GM19239 (cell line): ENCODE results near the gene HNRNPC.
"Not testable (repeated sequence)": the region's sequence is repeated elsewhere in the genome, so short reads cannot be mapped to it uniquely, and the experiment has no call there.

ENCODE experiments used
- DNase-seq: peaks from one replicate; pipeline ENCODE4 v3.0.0; 2011; ENCODE audit warnings: low spot score; ENCODE audit not compliant: insufficient read length
- FAIRE-seq: peaks from 2 replicates; lab custom pipeline; 2011; peaks lifted over from hg19 to GRCh38; lab: Jason Lieb, UNC

Gene HNRNPC

DNA sequence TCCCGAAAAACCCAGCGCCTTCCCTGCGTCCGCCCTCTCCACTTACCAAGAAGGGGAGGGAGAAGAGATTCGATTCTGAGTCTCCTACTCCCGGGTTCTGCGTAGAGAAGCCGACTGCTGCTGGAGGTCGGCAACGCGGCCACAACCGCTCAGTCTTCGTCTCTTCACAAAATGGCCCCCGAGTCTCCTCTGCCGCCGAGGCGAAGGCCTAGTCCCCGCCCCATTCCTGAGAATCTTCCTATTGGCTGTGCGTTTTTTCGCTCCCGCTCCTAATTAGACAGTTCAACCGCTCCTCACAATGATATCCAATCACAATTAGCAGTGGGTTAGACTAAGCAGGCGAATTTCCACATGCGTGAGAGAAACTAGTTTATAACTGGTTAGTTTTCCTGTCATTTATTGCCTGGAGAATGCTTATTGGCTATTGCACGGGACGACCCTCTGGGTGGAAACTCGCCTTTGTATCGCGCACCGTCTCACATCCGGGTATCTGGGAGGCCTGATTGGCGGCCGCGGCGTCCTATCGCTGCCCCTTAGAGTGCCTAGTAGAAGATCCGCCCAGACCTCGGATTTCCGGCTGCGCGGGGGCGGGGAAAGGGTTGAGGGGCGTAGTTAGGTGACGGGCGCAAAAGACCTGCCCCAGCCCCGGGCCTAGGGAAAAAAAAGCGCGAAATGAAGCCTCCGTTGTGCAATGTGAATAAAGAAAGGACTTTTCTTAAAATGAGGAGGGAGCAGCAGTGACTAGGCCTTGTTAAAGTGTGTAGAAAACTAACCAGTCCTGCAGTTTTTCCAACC is at the start of gene HNRNPC:
Gene HNRNPC, minus strand, starts transcription at position 191 of the 795 bp plus-strand sequence. CDS start 35,249 bp downstream, outside the sequence.
- peak; percentile 98 for FAIRE-seq
- DNase-seq = peak; percentile 83

DNA sequence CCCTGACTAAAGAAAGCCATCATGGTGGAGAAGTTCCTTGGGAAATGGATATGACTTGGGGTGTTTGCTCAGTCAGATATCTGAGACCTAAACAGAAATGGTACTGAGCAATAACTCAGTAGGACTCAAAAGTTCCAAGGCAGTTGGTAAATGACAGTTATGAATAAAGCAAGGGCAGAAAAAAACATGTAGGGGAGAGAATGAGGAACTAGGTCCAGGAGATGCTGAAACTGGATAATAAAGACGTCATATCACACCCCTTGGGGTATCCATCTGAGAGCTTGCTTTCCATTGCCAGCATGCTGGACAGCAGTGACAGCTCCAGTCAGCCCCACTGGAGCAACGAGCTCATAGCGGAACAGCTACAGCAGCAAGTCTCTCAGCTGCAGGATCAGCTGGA is 48.2 kb upstream of the HNRNPC start:
- FAIRE-seq = no peak

DNA sequence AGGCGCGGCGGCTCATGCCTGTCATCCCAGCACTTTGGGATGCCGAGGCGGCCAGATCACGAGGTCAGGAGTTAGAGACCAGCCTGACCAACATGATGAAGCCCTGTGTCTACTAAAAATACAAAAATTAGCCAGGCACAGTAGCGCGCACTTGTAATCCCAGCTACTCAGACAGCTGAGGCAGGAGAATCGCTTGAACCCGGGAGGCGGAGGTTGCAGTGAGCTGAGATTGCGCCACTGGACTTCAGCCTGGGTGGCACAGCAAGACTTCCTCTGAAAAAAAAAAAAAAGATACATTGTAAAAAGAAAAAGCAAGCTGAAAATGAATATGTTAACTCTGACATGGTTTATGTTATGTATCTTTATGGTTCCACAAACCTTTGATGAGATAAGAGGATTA is 44.3 kb upstream of the HNRNPC start:
- DNase-seq (no peak), FAIRE-seq (no peak)

More for the DNA sequence above, 48.2 kb upstream of the HNRNPC start:
- no peak for DNase-seq

- FAIRE-seq (no peak), DNase-seq (no peak)
Observed at GRCh38 chr14:21311614-21312013, 42.4 kb upstream of the HNRNPC start.

GRCh38 chr14:21309956-21310355 is 40.7 kb upstream of the HNRNPC start:
- DNase-seq = no peak
- FAIRE-seq = no peak

- DNase-seq (no peak), FAIRE-seq (no peak)
Observed at GRCh38 chr14:21309238-21309636, 40.0 kb upstream of the HNRNPC start.

GRCh38 chr14:21308479-21309237 is 39.4 kb upstream of the HNRNPC start:
- FAIRE-seq = peak; percentile 95
- DNase-seq = peak; percentile 42

- no peak for FAIRE-seq
Observed at GRCh38 chr14:21308132-21308478, 38.9 kb upstream of the HNRNPC start.

DNA sequence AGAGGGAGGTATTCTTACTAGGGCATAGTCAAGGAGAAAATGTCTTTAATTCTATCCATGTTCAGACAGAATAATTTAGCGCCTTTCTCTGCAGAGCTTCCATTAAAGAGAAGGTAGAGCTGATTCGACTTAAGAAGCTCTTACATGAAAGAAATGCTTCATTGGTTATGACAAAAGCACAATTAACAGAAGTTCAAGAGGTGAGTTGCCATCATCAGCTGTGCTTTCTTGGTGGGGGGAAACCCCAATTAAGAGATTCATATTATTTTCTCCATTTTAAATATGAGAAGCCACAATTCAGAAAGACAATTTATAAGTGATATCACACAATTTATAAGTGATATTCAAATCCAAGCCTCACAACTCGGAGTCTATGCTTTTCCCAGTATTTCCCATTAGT is 38.4 kb upstream of the HNRNPC start:
- no peak for DNase-seq
- FAIRE-seq = no peak

More at GRCh38 chr14:21308132-21308478, 38.9 kb upstream of the HNRNPC start:
- DNase-seq = no peak

GRCh38 chr14:21302836-21303140 is 33.5 kb upstream of the HNRNPC start:
- DNase-seq, FAIRE-seq: not testable (repeated sequence)

DNA sequence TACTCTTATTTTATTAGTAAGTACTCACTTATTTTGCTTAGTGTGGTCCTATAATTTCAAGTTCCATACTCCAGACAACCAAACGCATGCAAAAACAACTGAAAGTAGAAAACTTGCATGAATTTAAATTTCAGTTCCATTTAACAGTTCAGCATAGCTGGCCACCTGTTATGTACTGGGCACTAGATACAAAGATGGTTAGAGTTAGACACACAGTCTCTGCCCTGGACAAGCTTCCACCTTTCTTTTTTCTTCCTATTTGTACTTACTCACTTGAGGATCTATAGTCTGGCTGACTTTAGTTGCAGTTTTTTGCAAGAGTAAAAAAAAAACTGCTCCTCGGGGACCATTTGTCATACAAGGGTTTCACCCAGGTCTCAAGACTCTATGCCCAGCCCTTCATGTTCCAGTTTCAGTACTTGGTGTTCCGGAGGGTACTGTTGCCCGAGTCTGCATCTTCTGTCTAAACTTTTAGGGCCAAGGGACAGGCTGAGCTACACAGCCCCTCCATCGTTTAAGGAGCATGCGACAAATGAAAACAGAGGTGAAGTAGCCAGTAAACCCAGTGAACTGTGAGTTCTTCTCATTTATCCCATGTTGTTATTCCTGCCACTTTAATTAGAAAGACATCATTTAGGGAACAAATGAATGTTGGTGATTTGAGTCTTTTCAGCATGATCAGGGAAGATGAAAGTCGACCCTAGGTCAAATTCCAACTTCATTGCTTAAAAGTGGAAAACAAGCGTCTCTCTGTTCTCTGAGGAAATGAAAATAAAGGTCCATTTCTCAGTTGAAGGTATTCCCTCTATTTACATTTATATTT is 33.0 kb upstream of the HNRNPC start:
- DNase-seq = no peak

GRCh38 chr14:21300892-21301291 is 31.6 kb upstream of the HNRNPC start:
- DNase-seq = no peak
- FAIRE-seq = no peak

More for the DNA sequence above, 33.0 kb upstream of the HNRNPC start:
- no peak for FAIRE-seq

DNA sequence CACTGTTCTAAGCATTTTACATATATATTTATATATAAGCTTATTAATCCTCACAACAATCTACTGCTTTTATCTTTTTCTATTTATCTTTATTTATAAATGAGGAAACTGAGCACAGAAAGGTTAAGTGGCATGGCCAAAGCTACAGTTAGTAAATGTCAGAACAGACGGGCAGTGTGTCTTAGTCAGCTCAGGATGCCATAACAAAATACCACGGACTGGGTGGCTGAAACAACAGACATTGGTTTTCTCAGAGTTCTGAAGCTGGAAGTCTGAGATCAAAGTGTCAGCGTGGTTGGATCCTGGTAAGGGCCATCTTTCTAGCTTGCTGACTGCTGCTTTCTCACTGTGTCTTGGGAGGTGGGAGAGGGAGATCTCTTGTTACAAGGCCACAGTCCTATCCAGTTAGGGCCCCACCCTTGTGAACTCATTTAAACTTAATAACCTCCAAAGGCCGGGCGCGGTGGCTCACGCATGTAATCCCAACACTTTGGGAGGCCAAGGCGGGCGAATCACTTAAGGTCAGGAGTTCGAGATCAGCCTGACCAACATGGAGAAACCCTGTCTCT is 30.4 kb upstream of the HNRNPC start:
- DNase-seq (no peak), FAIRE-seq (no peak)

- DNase-seq (no peak), FAIRE-seq (no peak)
Observed at GRCh38 chr14:21298358-21298757, 29.1 kb upstream of the HNRNPC start.

DNA sequence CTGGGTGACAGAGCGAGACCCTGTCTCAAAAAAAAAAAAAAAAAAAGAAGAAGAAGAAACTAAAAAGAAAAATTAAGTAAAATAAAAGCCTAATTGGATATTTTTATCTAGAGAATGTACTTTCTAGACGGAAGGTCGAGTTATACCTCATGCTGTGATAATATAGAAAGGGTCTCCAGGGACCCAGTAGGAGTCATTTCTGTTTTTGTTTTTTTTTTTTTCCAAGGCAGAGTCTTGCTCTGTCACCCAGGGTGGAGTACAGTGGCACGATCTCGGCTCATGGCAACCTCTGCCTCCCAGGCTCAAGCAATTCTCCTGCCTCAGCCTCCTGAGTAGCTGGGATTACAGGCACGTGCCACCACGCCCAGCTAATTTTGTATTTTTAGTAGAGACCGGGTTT is 24.8 kb upstream of the HNRNPC start:
- not testable (repeated sequence) for DNase-seq, FAIRE-seq

GRCh38 chr14:21287168-21287567 is 17.9 kb upstream of the HNRNPC start:
- DNase-seq (no peak), FAIRE-seq (no peak)

DNA sequence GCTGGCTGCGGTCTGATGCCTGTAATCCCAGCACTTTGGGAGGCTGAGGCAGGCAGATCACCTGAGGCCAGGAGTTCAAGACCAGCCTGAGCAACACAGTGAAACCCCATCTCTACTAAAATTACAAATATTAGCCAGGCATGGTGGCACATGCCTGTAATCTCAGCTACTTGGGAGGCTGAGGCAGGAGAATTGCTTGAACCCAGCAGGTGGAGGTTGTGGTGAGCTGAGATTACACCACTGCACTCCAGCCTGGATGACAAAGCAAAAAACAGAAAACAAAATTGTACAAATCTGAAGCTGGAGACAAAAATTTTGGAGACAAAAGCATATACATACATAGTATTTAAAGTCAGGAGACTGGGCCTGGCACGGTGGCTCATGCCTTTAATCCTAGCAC is 17.3 kb upstream of the HNRNPC start:
- FAIRE-seq, DNase-seq: not testable (repeated sequence)

GRCh38 chr14:21281917-21282316 is 12.7 kb upstream of the HNRNPC start:
- DNase-seq, FAIRE-seq: not testable (repeated sequence)

- DNase-seq (no peak), FAIRE-seq (no peak)
Observed at GRCh38 chr14:21279783-21280182, 10.5 kb upstream of the HNRNPC start, which contains the start of gene RPGRIP1. RPGRIP1 (plus strand) TSS chr14:21280083; CDS start chr14:21287977, 7,894 bp downstream.

DNA sequence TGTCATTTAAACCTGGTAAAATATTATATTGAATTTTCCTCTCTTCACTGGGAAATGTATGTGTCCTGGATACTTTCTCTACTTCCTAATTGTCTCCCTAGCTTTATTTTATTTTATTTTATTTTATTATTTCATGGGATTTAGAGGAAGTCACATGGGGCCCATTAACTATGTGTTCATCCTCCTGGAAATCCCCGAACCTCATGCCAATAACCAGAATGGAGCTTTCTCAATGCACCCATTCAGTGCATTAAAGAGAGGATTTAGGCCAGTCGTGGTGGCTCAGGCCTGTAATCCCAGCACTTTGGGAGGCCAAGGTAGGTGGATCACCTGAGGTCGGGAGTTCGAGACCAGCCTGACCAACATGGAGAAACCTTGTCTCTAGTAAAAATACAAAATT is 9.4 kb upstream of the HNRNPC start:
- DNase-seq = no peak
- FAIRE-seq = no peak
